PFSK-1 (cell line): Measurements from ENCODE around the gene TMIGD3.

ENCODE experiments used
- POLR2AphosphoS5 ChIP-seq: IDR thresholded peaks from 2 replicates; pipeline ENCODE4 v1.6.1; 2012; ENCODE audit warnings: low read depth, mild to moderate bottlenecking, control low read depth, low read length, moderate library complexity
- SIN3A ChIP-seq: IDR thresholded peaks from 2 replicates; pipeline ENCODE4 v1.6.1; 2012; ENCODE audit warnings: mild to moderate bottlenecking, low read length, moderate library complexity, borderline replicate concordance; ENCODE audit not compliant: insufficient read depth
- TF ChIP-seq, protein P1 (sequence below), 2 experiments: IDR thresholded peaks; 2 replicates each; pipeline versions ENCODE4 v1.6.1 to v1.8.0; 2011 to 2012; ENCODE audit warnings: low read depth in 2 of 2, low read length in 2 of 2, control low read depth in 1 of 2, inconsistent platforms in 1 of 2, mild to moderate bottlenecking in 1 of 2, moderate library complexity in 1 of 2; ENCODE audit not compliant: insufficient read depth in 1 of 2

DNA sequence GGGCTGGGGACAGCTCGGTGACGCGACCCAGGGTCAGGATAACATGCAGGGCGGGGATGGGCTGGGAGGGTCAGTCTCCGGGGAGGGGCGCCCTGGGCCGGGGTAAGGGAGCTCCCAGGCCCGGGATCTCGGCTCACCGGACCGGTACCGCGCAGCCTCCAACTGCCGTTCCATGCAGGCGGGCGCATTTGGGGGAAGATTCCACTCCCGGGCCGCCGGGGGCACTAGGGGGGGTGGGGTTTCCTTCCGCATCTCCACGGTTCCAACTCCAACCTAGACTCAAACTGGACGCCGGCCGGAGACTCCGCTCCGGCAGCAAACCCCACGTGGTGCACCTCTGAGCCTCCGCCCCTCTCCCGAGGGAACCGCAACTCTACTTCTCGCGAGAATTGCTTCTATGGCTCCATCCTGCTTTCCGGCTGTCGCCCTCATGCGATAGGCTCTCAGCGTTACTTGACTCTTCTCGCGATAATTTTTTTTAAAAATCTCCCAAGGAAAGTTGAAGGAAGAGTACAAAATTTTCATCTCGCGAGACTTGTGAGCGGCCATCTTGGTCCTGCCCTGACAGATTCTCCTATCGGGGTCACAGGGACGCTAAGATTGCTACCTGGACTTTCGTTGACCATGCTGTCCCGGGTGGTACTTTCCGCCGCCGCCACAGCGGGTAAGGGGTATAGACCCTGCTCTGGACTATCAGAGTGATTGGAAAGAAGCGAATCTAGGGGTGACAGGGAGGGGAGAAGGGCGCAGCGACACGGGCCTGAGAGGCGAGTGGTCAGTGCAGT is 54.3 kb downstream of the TMIGD3 start, which contains the start of the genes ATP5PB and WDR77:
- TF ChIP-seq, protein P1, sequence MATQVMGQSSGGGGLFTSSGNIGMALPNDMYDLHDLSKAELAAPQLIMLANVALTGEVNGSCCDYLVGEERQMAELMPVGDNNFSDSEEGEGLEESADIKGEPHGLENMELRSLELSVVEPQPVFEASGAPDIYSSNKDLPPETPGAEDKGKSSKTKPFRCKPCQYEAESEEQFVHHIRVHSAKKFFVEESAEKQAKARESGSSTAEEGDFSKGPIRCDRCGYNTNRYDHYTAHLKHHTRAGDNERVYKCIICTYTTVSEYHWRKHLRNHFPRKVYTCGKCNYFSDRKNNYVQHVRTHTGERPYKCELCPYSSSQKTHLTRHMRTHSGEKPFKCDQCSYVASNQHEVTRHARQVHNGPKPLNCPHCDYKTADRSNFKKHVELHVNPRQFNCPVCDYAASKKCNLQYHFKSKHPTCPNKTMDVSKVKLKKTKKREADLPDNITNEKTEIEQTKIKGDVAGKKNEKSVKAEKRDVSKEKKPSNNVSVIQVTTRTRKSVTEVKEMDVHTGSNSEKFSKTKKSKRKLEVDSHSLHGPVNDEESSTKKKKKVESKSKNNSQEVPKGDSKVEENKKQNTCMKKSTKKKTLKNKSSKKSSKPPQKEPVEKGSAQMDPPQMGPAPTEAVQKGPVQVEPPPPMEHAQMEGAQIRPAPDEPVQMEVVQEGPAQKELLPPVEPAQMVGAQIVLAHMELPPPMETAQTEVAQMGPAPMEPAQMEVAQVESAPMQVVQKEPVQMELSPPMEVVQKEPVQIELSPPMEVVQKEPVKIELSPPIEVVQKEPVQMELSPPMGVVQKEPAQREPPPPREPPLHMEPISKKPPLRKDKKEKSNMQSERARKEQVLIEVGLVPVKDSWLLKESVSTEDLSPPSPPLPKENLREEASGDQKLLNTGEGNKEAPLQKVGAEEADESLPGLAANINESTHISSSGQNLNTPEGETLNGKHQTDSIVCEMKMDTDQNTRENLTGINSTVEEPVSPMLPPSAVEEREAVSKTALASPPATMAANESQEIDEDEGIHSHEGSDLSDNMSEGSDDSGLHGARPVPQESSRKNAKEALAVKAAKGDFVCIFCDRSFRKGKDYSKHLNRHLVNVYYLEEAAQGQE (IDR thresholded peaks at IDR 0.05; ENCODE audit: insufficient read depth in 1 of 2, low read depth in 2 of 2, low read length in 2 of 2) = peak in 1 of 2 experiments; percentile 26; a peak in 1 of 4 replicates
- TF ChIP-seq SIN3A (peak; percentile 98), POLR2AphosphoS5 (peak; percentile 91)
